ENCODE results near the gene PCIF1. TPM values are rescaled to one million over a fixed set of nuclear protein-coding genes. Genes with fewer than 3 reads are reported as not detected.

The PCIF1 gene
- total RNA-seq, 2 experiments from 2014 or later: 27.8 to 29.5 TPM

- H3K27ac Mint-ChIP-seq: no peak overlapping the region
- no peak overlapping the region for H3K4me3 Mint-ChIP-seq
- POLR2A ChIA-PET: interaction anchor here (0.9 to 2.8 kb wide), 4 partner anchors 11 to 37 kb away, joined by 3 to 13 read pairs (median 3); partner anchors contain the start of gene PCIF1
- intact Hi-C loops (cut with micrococcal nuclease): no loop called here
- TF ChIP-seq CTCF (IDR thresholded peaks at IDR 0.05): no peak
- CTCF ChIA-PET: interaction anchor here (1.3 to 1.5 kb wide), 2 partner anchors 12 to 48 kb away, joined by 3 to 7 read pairs; no protein-coding TSS in a partner anchor
- DNase-seq: peak; percentile 24
- peaks cover 8% of the 10 kb centered on the region for H3K27me3 Mint-ChIP-seq
- no peaks in the 10 kb centered on the region for H3K36me3 Mint-ChIP-seq (ENCODE audit: low read depth)
- peak; percentile 34 for ATAC-seq
- peaks cover 3% of the 10 kb centered on the region for H3K4me1 Mint-ChIP-seq (ENCODE audit: low read depth)
- H3K9me3 Mint-ChIP-seq: no peaks in the 10 kb centered on the region
These were observed 12.9 kb upstream of the PCIF1 start for GRCh38 chr20:45921337-45922189.

GRCh38 chr20:45924391-45925261, 9.9 kb upstream of the PCIF1 start:
- intact Hi-C loops (cut with micrococcal nuclease): no loop called here
- Mint-ChIP-seq H3K36me3 (ENCODE audit: low read depth) (no peaks in the 10 kb centered on the region), H3K9me3 (no peaks in the 10 kb centered on the region), H3K27me3 (peaks cover 2% of the 10 kb centered on the region), H3K4me3 (no peak overlapping the region), H3K4me1 (ENCODE audit: low read depth) (peaks cover 3% of the 10 kb centered on the region), H3K27ac (no peak overlapping the region)
- no peak for TF ChIP-seq CTCF (IDR thresholded peaks at IDR 0.05)
- POLR2A ChIA-PET: interaction anchor here (0.7 to 1.8 kb wide), 3 partner anchors 9 to 43 kb away, joined by 3 to 17 read pairs (median 3); partner anchors contain the start of gene PCIF1
- CTCF ChIA-PET: interaction anchor here (1.1 to 2.0 kb wide), 4 partner anchors 9 to 126 kb away, joined by 3 to 9 read pairs (median 4); no protein-coding TSS in a partner anchor
- DNase-seq: no peak
- no peak for ATAC-seq

- peaks cover 2% of the 10 kb centered on the region for H3K27me3 Mint-ChIP-seq
- POLR2A ChIA-PET: interaction anchor here (0.9 to 1.5 kb wide), 2 partner anchors 9 to 11 kb away, joined by 3 to 5 read pairs; partner anchors contain the start of gene PCIF1
- no peaks in the 10 kb centered on the region for H3K9me3 Mint-ChIP-seq
- DNase-seq: no peak
- intact Hi-C loops (cut with micrococcal nuclease): no loop called here
- CTCF ChIA-PET: interaction anchor here (0.8 to 1.5 kb wide), 3 partner anchors 11 to 102 kb away, joined by 3 to 5 read pairs (median 4); no protein-coding TSS in a partner anchor
- H3K36me3 Mint-ChIP-seq (ENCODE audit: low read depth): no peaks in the 10 kb centered on the region
- no peak for ATAC-seq
- no peak for TF ChIP-seq CTCF (IDR thresholded peaks at IDR 0.05)
- no peak overlapping the region for H3K27ac Mint-ChIP-seq
- no peak overlapping the region for H3K4me3 Mint-ChIP-seq
- H3K4me1 Mint-ChIP-seq (ENCODE audit: low read depth): peaks cover 3% of the 10 kb centered on the region
These were observed 8.5 kb upstream of the PCIF1 start for GRCh38 chr20:45925821-45926506.

- Mint-ChIP-seq H3K9me3 (no peaks in the 10 kb centered on the region), H3K27ac (no peak overlapping the region), H3K4me1 (ENCODE audit: low read depth) (peaks cover 2% of the 10 kb centered on the region), H3K36me3 (ENCODE audit: low read depth) (no peaks in the 10 kb centered on the region), H3K27me3 (peaks cover under 1% of the 10 kb centered on the region), H3K4me3 (no peak overlapping the region)
- no peak for TF ChIP-seq CTCF (IDR thresholded peaks at IDR 0.05)
- ATAC-seq (no peak), DNase-seq (no peak)
- ChIA-PET POLR2A (interaction anchor here (0.9 to 1.5 kb wide), 2 partner anchors 8 to 11 kb away, joined by 3 to 5 read pairs; partner anchors contain the start of gene PCIF1), CTCF (interaction anchor here (1.3 to 1.5 kb wide), 3 partner anchors 11 to 102 kb away, joined by 4 to 5 read pairs (median 4); no protein-coding TSS in a partner anchor)
- intact Hi-C loops (cut with micrococcal nuclease): no loop called here
These were observed 7.8 kb upstream of the PCIF1 start for GRCh38 chr20:45926731-45927070.

Measured in activated CD8-positive, alpha-beta T cell treated with anti-CD3 and anti-CD28 coated beads for 36 hours (primary cell).